Skeletal muscle cell (primary cell): ENCODE results near the gene PRC1.

Experiments
- DNase-seq: peaks from one replicate; pipeline ENCODE4 v3.0.0-alpha.2; 2010; ENCODE audit warnings: low read depth
- H3K4me3 ChIP-seq: 2 replicates; pipeline ENCODE4 v1.5.1; 2011; ENCODE audit warnings: low read depth, mild to moderate bottlenecking, control low read depth, low read length, moderate library complexity

PRC1 gene

DNA sequence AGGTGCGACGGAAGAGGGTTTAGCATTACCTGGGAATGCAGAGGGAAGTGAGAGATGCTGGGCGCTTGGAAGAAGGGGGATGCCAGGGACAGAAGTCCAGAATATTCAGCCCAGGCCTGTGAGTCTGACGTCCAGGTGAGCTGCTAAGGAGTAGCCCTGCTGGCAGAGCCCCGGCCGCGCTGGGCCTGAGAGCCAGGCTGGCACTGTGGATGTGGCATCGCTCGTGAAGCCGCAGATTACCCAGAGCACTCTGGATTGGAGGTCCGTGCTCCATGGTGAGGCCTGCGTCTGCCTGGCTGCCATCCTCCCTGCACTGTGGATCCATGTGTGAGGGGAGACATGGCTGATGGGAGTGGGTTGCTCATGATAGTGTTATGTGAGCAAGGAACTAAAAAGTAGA, 76.8 kb downstream of the PRC1 start:
- no peak overlapping the region for H3K4me3 ChIP-seq

DNA sequence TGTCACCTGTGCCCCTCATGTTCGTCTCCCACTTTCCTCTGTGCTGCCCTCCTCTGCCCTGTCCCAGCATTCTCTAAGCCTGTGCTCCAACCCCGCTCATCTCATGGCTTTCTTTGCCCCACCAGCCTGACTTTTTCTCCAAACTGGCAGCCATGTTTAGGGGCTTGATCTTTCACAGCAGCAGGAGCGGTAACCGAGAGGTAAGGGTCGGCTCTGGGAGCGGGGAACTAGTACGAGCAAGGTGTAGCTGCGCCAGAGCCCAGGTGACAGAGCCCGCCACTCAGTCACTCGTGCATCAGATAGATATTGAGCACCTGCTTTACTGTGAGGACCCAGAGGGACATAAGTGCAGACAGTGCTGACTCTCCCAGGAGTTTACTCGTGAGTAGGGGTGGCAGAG, 77.9 kb downstream of the PRC1 start:
- no peak overlapping the region for H3K4me3 ChIP-seq
- no peak for DNase-seq

More for the DNA sequence above, 76.8 kb downstream of the PRC1 start:
- DNase-seq = no peak
